MG63 (cell line): ENCODE measurements around the gene SLCO4A1. TPM values are rescaled to one million over a fixed set of nuclear protein-coding genes. Genes with fewer than 3 reads are reported as not detected.
"Not testable (repeated sequence)": the region's sequence is repeated elsewhere in the genome, so short reads cannot be mapped to it uniquely, and the experiment has no call there.

Source experiments
- DNase-seq: peaks from one replicate; pipeline ENCODE4 v3.0.0-alpha.2; 2020
- H3K27me3 ChIP-seq: fragments of 250-450 bp; sonication (Bioruptor Pico); 2 replicates; pipeline ENCODE4 v1.5.1; 2020; ENCODE audit warnings: mild to moderate bottlenecking, moderate library complexity
- H3K36me3 ChIP-seq: fragments of 250-450 bp; sonication (Bioruptor Pico); 2 replicates; pipeline ENCODE4 v1.5.1; 2020; ENCODE audit warnings: mild to moderate bottlenecking, moderate library complexity
- H3K4me3 ChIP-seq: fragments of 250-450 bp; sonication (Bioruptor Pico); 2 replicates; pipeline ENCODE4 v1.5.1; 2020; ENCODE audit warnings: mild to moderate bottlenecking, moderate library complexity
- H3K9me3 ChIP-seq: fragments of 250-450 bp; sonication (Bioruptor Pico); 2 replicates; pipeline ENCODE4 v1.5.1; 2020; ENCODE audit warnings: mild to moderate bottlenecking, moderate library complexity
- total RNA-seq: library from RNA; depleted of rRNA; stranded (reverse); fragments of >200 nt; shearing (Covaris generic); gene quantifications from 2 replicates; pipeline ENCODE4 v1.2.3, GENCODE V29; 2014; ENCODE audit warnings: low replicate concordance

Gene SLCO4A1
- total RNA-seq, 1 experiment from 2014 or later = 23.0 TPM

DNA sequence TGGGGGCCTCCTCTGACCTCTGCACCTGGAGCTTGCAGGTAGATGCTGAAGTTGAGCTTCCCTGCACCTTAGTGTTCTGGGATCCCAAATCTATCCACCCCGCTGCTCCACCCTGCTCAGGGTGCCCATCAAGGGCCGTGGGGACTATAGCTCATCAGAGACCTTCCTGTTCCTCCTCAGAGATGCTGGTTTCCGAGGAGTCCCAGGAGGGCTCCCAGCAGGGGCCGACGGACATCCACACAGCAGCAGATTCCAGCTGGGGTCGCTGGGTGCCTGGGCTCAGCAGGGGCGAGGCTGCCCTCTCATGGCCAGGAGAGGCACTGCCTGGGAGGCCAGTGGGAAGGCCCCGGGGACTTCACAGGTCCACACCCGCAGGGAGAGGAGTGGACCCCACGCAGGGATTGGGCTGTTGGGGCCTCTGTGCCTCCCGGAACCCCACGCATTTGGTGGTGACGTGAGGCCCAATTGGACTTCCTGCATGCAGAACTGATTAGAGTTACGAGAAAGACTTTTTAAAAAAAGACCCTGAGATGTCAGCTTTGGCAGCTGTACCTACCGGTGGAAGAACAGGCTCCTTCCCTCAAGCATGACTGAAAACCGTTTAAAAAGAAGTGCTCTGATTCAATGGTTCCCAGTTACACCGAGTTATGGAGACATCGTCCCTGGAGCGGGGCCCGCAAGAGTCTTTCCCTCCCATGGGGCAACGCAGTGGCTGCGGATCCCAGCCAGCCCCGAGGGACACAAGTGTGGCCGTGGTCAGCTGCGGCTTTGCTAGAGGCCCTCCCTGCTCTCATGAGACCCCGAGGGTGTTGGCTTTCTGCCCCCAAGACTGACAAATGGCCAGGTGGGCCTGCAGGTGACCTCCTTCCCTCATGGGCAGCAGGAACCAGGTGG is 25.3 kb upstream of the SLCO4A1 start:
- Histone ChIP-seq H3K9me3 (no peaks in the 10 kb centered on the region), H3K4me3 (no peak overlapping the region), H3K27me3 (no peaks in the 10 kb centered on the region), H3K36me3 (no peaks in the 10 kb centered on the region)
- DNase-seq = peak; percentile 74

DNA sequence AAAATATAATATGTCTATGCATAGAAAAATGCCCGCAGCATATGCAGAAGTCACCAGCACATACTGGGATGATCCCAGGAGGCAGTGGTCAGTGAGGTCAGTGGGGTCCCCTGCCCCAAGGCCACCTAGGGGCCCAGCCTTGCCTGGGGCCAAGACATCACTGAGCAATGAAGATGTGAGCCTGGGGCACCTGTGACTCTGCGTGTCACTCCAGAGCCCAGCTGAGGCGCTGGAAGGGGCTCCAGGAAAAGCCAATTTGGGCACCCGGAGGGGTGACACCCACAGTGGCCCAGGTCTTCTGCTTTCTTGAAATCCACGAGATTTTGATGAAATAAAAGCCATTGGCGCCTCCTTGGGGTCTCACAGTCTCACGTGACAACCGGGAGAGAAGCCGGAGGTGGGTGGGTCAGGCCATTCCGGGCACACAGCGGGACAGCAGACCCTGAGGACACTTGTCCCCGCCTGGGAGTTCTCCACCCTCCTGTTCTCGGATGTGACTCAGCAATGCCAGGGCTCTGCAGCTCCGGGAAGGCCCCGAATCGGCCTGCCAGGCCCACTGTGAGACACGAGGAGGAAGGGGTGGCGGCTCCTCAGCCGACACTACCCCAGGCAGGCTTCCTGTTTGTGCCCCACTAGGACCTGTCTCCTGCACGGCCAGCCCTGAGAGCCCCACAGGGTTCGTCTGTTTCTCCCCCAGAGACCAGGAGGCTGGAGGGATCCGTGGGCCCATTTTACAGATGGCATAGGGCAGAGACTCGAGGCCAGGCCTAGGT is 24.4 kb upstream of the SLCO4A1 start:
- no peaks in the 10 kb centered on the region for H3K27me3 ChIP-seq
- no peak for DNase-seq

GRCh38 chr20:62618611-62619529 is 23.4 kb upstream of the SLCO4A1 start:
- H3K36me3 ChIP-seq = no peaks in the 10 kb centered on the region
- H3K4me3 ChIP-seq = no peak overlapping the region
- H3K27me3 ChIP-seq = no peaks in the 10 kb centered on the region
- no peaks in the 10 kb centered on the region for H3K9me3 ChIP-seq
- no peak for DNase-seq

More for the DNA sequence above, 24.4 kb upstream of the SLCO4A1 start:
- Histone ChIP-seq H3K9me3 (no peaks in the 10 kb centered on the region), H3K4me3 (no peak overlapping the region), H3K36me3 (no peaks in the 10 kb centered on the region)

- no peak overlapping the region for H3K4me3 ChIP-seq
- no peak for DNase-seq
- H3K9me3 ChIP-seq = no peaks in the 10 kb centered on the region
- H3K27me3 ChIP-seq = no peaks in the 10 kb centered on the region
- no peaks in the 10 kb centered on the region for H3K36me3 ChIP-seq
Observed at GRCh38 chr20:62620625-62621024, 21.7 kb upstream of the SLCO4A1 start.

DNA sequence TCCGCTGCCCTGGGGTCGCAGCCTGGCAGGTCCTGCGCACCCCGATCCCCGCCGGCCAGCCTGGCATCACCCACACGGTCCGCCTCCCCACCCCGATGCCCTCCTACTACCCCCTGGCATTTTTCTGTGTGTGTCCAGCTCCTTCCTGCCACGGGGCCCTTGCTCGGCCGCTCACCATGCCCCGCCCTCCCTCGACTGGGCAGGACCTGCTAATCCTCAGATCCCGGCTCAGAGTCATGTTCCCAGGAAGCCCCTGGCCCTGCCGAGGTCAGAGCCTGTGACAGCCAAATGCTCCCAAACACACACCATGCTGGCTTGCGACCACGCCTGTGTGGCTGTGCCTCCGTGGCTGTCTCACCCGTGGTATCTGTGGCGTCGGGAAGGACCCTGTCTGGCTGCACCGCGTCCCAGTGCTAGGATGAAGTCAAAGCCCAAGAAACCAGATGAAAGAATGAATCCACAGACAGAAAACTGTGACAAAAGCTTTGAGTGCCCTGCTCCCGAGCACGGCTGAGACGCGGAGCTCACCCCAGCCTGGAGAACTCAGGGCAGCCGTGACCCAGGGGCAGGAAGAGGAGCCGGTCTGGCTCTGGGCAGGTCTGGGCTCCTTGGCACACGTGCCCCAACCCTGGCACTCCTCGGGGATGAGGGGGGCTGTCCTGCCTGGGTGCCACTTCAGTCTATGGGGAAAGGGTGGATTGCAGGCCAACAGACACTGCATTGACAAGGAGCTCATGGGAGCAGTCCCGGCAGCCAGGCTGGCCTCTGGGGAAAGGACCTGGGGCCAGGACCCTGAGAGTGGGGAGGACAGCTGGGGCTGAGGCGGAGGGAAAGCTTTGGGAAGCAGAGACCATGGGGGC is 20.8 kb upstream of the SLCO4A1 start:
- Histone ChIP-seq H3K4me3 (no peak overlapping the region), H3K36me3 (no peaks in the 10 kb centered on the region), H3K27me3 (no peaks in the 10 kb centered on the region), H3K9me3 (no peaks in the 10 kb centered on the region)
- no peak for DNase-seq

- no peak for DNase-seq
- H3K27me3 ChIP-seq = no peaks in the 10 kb centered on the region
- H3K36me3 ChIP-seq = no peaks in the 10 kb centered on the region
Observed at GRCh38 chr20:62622178-62622876, 20.0 kb upstream of the SLCO4A1 start.

GRCh38 chr20:62622877-62623487 is 19.3 kb upstream of the SLCO4A1 start:
- no peaks in the 10 kb centered on the region for H3K9me3 ChIP-seq

More at GRCh38 chr20:62622178-62622876, 20.0 kb upstream of the SLCO4A1 start:
- no peak overlapping the region for H3K4me3 ChIP-seq
- no peaks in the 10 kb centered on the region for H3K9me3 ChIP-seq

GRCh38 chr20:62623488-62624324 is 18.6 kb upstream of the SLCO4A1 start:
- no peak overlapping the region for H3K4me3 ChIP-seq

More at GRCh38 chr20:62622877-62623487, 19.3 kb upstream of the SLCO4A1 start:
- no peak for DNase-seq
- H3K27me3 ChIP-seq = no peaks in the 10 kb centered on the region
- H3K36me3 ChIP-seq = no peaks in the 10 kb centered on the region
- H3K4me3 ChIP-seq = no peak overlapping the region

GRCh38 chr20:62624325-62624690 is 18.0 kb upstream of the SLCO4A1 start:
- DNase-seq = no peak
- no peaks in the 10 kb centered on the region for H3K9me3 ChIP-seq
- H3K36me3 ChIP-seq = no peaks in the 10 kb centered on the region
- H3K27me3 ChIP-seq = no peaks in the 10 kb centered on the region
- no peak overlapping the region for H3K4me3 ChIP-seq

More at GRCh38 chr20:62623488-62624324, 18.6 kb upstream of the SLCO4A1 start:
- no peaks in the 10 kb centered on the region for H3K36me3 ChIP-seq
- no peaks in the 10 kb centered on the region for H3K9me3 ChIP-seq
- H3K27me3 ChIP-seq = no peaks in the 10 kb centered on the region
- peak; percentile 98 for DNase-seq

GRCh38 chr20:62624719-62625453 is 17.4 kb upstream of the SLCO4A1 start:
- no peaks in the 10 kb centered on the region for H3K36me3 ChIP-seq
- H3K4me3 ChIP-seq = no peak overlapping the region
- no peaks in the 10 kb centered on the region for H3K27me3 ChIP-seq
- no peak for DNase-seq
- H3K9me3 ChIP-seq = no peaks in the 10 kb centered on the region

DNA sequence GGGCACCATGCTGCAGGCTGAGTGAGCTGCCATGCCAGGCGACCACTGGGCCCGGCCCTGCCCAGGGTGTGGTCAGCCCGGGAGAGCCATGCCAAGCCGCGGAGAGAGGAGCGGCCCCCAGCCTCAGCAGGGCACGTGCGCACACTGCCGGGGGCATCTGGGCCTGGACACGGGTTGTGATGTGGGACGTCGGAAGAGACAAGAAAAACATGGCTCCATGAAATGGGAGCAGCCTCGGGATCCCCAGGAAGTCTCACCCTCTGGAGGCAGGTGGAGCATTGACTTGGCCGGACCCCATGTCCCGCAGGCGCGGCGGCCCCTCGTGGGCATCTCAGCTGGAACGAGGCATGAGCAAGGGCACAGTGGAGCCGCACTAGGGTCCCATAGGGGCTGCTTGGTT is 16.8 kb upstream of the SLCO4A1 start:
- no peak for DNase-seq
- H3K9me3 ChIP-seq = no peaks in the 10 kb centered on the region
- H3K36me3 ChIP-seq = no peaks in the 10 kb centered on the region
- no peak overlapping the region for H3K4me3 ChIP-seq
- no peaks in the 10 kb centered on the region for H3K27me3 ChIP-seq

- DNase-seq = peak; percentile 22
- H3K4me3 ChIP-seq = no peak overlapping the region
- no peaks in the 10 kb centered on the region for H3K9me3 ChIP-seq
- no peaks in the 10 kb centered on the region for H3K36me3 ChIP-seq
- no peaks in the 10 kb centered on the region for H3K27me3 ChIP-seq
Observed at GRCh38 chr20:62625921-62626547, 16.3 kb upstream of the SLCO4A1 start.

DNA sequence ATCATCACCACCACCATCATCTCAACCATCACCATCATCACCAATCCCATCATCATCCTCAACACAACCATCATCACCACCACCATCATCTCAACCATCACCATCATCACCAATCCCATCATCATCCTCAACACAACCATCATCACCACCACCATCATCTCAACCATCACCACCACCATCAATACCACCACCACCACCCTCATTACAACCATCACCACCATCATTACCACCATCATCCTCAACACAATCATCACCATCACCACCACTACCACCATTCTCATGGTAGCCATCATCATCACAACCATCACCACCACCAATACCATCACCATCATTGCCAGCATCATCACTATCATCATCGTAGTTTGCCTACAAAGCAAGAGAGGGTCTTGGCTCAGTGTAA is 14.9 kb upstream of the SLCO4A1 start:
- not testable (repeated sequence) for H3K9me3 ChIP-seq, DNase-seq, H3K27me3 ChIP-seq, H3K4me3 ChIP-seq, H3K36me3 ChIP-seq
